Activated naive CD8-positive, alpha-beta T cell treated with anti-CD3 and anti-CD28 coated beads, Interleukin-2, amount 10 ng/mL, durations not matched to agents 7 days and 5 days (primary cell): Measurements from ENCODE around the gene RSPH1. TPM values are rescaled to one million over a fixed set of nuclear protein-coding genes. Genes with fewer than 3 reads are reported as not detected.

Experiments used
- ATAC-seq: fragments of 150-1000 bp; cut with Tn5 transposase; one replicate; pipeline ENCODE4 v1.10.0; 2021; ENCODE audit warnings: low read depth, moderate library complexity
- POLR2A ChIA-PET: fragments of 350-600 bp; sonication (Branson Sonifier 250); formaldehyde crosslinking; loops from one replicate; lab custom pipeline; 2021; ENCODE audit warnings: antibody characterized with exemption; lab: Charles Lee
- DNase-seq: peaks from one replicate; pipeline ENCODE4 v3.0.0; 2021
- H3K27ac Mint-ChIP-seq: one replicate; pipeline ENCODE4 v1.8.0; 2022; ENCODE audit warnings: mild to moderate bottlenecking, mixed read lengths
- H3K27me3 Mint-ChIP-seq: one replicate; pipeline ENCODE4 v1.8.0; 2022; ENCODE audit warnings: mild to moderate bottlenecking, moderate library complexity, mixed read lengths
- H3K36me3 Mint-ChIP-seq: one replicate; pipeline ENCODE4 v1.8.0; 2021; ENCODE audit warnings: mild to moderate bottlenecking, mixed read lengths
- H3K4me1 Mint-ChIP-seq: one replicate; pipeline ENCODE4 v1.8.0; 2021; ENCODE audit warnings: mixed read lengths
- H3K4me3 Mint-ChIP-seq: one replicate; pipeline ENCODE4 v1.8.0; 2022; ENCODE audit warnings: mild to moderate bottlenecking, moderate library complexity, mixed read lengths
- H3K9me3 Mint-ChIP-seq: one replicate; pipeline ENCODE4 v1.8.0; 2021; ENCODE audit warnings: mixed read lengths
- total RNA-seq, 2 experiments: library from RNA; stranded (reverse); gene quantifications; one replicate each; pipeline ENCODE4 v1.2.3, GENCODE V29; 2021

Gene RSPH1
- total RNA-seq, 2 experiments from 2014 or later, result not detected

DNA sequence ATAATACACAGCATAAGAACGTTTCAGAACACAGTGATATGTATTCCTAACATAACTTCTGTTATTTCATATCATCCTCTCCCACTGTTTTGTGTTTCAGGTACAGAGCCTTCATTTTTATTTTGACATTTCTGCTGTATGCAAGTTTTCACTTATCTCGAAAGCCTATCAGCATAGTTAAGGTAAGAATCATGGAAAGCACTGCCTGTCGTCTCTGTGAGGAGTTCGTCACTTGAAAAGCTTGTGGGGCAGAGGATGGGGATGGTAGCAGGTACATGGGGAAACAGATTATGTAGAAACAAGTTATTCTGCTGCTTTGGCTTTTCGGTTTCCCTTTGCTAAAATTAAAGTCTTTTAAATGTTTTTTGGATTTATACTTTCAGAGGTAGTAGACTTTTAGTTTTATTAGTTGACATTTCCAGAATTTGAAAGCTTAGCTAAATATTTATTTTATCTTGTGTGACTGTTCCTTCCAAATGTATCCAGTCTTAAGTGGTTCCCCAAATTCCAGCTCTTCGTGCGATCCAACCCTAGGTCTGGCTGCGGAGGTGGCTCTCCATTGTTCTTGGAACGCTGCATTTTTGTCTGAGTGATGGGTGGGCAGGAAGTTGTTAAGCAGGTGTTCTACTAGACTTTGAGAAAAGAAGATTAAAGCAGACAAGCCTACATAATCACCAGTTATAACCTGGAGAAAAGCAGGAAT lies 29.8 kb upstream of the RSPH1 start:
- no peaks in the 10 kb centered on the region for H3K27me3 Mint-ChIP-seq
- ATAC-seq (no peak), DNase-seq (no peak)
- H3K27ac Mint-ChIP-seq, result peak overlapping the region; percentile 56
- H3K4me1 Mint-ChIP-seq, result peaks cover 39% of the 10 kb centered on the region
- H3K36me3 Mint-ChIP-seq, result peaks cover 23% of the 10 kb centered on the region
- H3K4me3 Mint-ChIP-seq, result no peak overlapping the region
- no peaks in the 10 kb centered on the region for H3K9me3 Mint-ChIP-seq
- POLR2A ChIA-PET, result interaction anchor here (2.0 kb wide), 1 partner anchor 12 kb away, joined by 9 read pairs; the partner anchor contains the start of gene SLC37A1

- peaks cover 37% of the 10 kb centered on the region for H3K4me1 Mint-ChIP-seq
- POLR2A ChIA-PET, result interaction anchor here (2.0 kb wide), 1 partner anchor 11 kb away, joined by 9 read pairs; the partner anchor contains the start of gene SLC37A1
These were observed 29.1 kb upstream of the RSPH1 start for GRCh38 chr21:42525029-42525581.

DNA sequence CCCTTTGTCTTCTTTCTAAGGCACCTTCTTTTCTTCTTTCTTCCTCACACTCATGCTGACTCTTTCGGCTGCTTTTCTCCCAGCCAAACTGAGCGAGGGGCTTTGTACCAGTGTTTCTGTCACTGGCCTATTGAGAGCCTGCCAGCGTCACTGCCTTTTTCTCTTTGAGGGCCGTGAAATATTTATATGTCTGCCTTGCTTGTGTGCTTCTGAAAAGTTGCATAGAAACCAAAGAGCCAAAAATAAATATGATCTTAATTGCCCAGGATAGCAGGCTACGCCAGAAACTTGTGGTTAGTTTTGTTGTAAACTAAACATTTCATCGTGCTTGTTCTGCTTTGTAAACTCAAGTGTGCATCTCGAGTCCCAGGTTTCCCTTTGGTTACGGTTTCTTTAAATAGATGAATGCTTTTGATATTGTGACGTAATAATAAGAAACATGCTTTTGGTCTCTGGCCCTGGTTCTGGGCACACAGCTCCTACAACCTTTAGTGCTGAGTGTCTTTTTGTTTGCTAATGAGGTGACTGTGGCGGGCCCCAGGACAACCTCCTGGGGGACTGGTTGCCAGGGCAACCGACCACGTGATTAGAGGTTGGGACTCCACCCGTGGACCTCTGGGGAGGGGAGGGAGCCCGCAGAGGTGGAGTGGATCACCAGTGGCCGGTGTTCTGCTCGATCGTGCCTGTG lies 28.5 kb upstream of the RSPH1 start:
- peak; percentile 23 for ATAC-seq
- Mint-ChIP-seq H3K36me3 (peaks cover 21% of the 10 kb centered on the region), H3K4me3 (peak overlapping the region; percentile 62), H3K27ac (peak overlapping the region; percentile 81), H3K9me3 (no peaks in the 10 kb centered on the region), H3K27me3 (no peaks in the 10 kb centered on the region), H3K4me1 (peaks cover 35% of the 10 kb centered on the region)
- peak; percentile 69 for DNase-seq
- POLR2A ChIA-PET, result interaction anchor here (1.1 to 2.0 kb wide), 2 partner anchors 10 to 21 kb away, joined by 3 to 9 read pairs; partner anchors contain the start of gene SLC37A1

More at GRCh38 chr21:42525029-42525581, 29.1 kb upstream of the RSPH1 start:
- no peaks in the 10 kb centered on the region for H3K27me3 Mint-ChIP-seq
- no peak for DNase-seq
- H3K4me3 Mint-ChIP-seq, result peak overlapping the region; percentile 62
- H3K27ac Mint-ChIP-seq, result peak overlapping the region; percentile 81
- H3K9me3 Mint-ChIP-seq, result no peaks in the 10 kb centered on the region
- ATAC-seq, result no peak
- H3K36me3 Mint-ChIP-seq, result peaks cover 21% of the 10 kb centered on the region

DNA sequence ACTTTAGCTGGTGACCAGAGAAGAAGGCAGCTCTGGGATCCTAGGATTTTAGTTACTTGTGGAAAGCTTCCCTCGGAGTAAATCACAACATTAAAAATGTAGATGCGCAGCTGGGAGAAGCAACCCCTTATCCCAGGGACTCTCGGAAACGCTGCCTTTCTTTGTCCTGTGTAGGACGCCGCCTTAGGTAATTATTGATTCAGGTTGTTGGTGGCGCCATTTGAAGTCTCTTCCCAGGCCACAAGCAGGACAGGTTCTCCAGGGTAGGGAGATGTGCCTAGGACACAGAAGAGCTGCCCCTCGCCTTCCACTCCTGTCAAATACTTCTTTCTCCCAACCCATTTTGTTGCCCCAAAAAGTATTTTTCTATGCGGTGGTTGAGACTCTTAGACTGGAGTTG lies 27.9 kb upstream of the RSPH1 start:
- no peaks in the 10 kb centered on the region for H3K9me3 Mint-ChIP-seq
- H3K27ac Mint-ChIP-seq, result peak overlapping the region; percentile 81
- no peak for DNase-seq
- H3K4me3 Mint-ChIP-seq, result peak overlapping the region; percentile 62
- H3K4me1 Mint-ChIP-seq, result peaks cover 34% of the 10 kb centered on the region
- ATAC-seq, result no peak
- POLR2A ChIA-PET, result interaction anchor here (1.1 to 2.0 kb wide), 2 partner anchors 10 to 21 kb away, joined by 3 to 9 read pairs; partner anchors contain the start of gene SLC37A1
- H3K36me3 Mint-ChIP-seq, result peaks cover 25% of the 10 kb centered on the region
- H3K27me3 Mint-ChIP-seq, result no peaks in the 10 kb centered on the region

DNA sequence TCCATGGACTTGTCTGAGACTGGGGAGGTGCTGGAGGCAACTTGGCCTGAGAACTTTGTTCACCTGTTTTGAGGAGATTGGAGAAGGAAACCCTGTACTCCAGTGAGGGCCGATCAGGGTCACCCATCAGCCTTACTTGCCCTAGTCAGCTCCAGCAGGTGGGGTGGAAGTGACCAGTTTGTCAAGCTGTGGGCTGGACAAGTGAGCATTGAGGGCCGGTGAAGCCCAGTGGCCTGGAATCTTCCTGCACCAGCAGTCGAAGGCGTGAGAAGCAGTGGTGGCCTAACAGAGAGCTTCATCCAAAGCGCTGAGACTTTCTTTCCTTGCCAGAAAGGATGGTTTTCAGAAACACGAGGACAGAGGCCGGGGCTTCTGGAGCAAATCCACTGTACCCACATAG lies 27.2 kb upstream of the RSPH1 start:
- Mint-ChIP-seq H3K4me3 (no peak overlapping the region), H3K27me3 (no peaks in the 10 kb centered on the region), H3K9me3 (no peaks in the 10 kb centered on the region), H3K4me1 (peaks cover 36% of the 10 kb centered on the region), H3K27ac (no peak overlapping the region), H3K36me3 (peaks cover 30% of the 10 kb centered on the region)
- no peak for DNase-seq
- ATAC-seq, result no peak
- POLR2A ChIA-PET, result interaction anchor here (0.7 kb wide), 1 partner anchor 9 kb away, joined by 3 read pairs; no protein-coding TSS in a partner anchor

GRCh38 chr21:42522771-42523170 lies 26.7 kb upstream of the RSPH1 start:
- H3K4me3 Mint-ChIP-seq, result no peak overlapping the region
- ATAC-seq (no peak), DNase-seq (no peak)
- no peaks in the 10 kb centered on the region for H3K9me3 Mint-ChIP-seq
- no peak overlapping the region for H3K27ac Mint-ChIP-seq
- peaks cover 31% of the 10 kb centered on the region for H3K4me1 Mint-ChIP-seq
- POLR2A ChIA-PET, result interaction anchor here (0.7 kb wide), 1 partner anchor 8 kb away, joined by 3 read pairs; no protein-coding TSS in a partner anchor
- no peaks in the 10 kb centered on the region for H3K27me3 Mint-ChIP-seq
- peaks cover 34% of the 10 kb centered on the region for H3K36me3 Mint-ChIP-seq

- ATAC-seq (no peak), DNase-seq (no peak)
- Mint-ChIP-seq H3K36me3 (peaks cover 38% of the 10 kb centered on the region), H3K27ac (no peak overlapping the region), H3K4me3 (no peak overlapping the region), H3K4me1 (peaks cover 29% of the 10 kb centered on the region), H3K27me3 (no peaks in the 10 kb centered on the region), H3K9me3 (no peaks in the 10 kb centered on the region)
- POLR2A ChIA-PET, result no interaction called here
These were observed 26.2 kb upstream of the RSPH1 start for GRCh38 chr21:42522271-42522670.

GRCh38 chr21:42521805-42522204 lies 25.8 kb upstream of the RSPH1 start:
- POLR2A ChIA-PET, result no interaction called here
- Mint-ChIP-seq H3K27ac (peak overlapping the region; percentile 14), H3K36me3 (peaks cover 41% of the 10 kb centered on the region), H3K4me1 (peaks cover 30% of the 10 kb centered on the region), H3K4me3 (no peak overlapping the region), H3K27me3 (no peaks in the 10 kb centered on the region), H3K9me3 (no peaks in the 10 kb centered on the region)
- ATAC-seq (no peak), DNase-seq (no peak)

DNA sequence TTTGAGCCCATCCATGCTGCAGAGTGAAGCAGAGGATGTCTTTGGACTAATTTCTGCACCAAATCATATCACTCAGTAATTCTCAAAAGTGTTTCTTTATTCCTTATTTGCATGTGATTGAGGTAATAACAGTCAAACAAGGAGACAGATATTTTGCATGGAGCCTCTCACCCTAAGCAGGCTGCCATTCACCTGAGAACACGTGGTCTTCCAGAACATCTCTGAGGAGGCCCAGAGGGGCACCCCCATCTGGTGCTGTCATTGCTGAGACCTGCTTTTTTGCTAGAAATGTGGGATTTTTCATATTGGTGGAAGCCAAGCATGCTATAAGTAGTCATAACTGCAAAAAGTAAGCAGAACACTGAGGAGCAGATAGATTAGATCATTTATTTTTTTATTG lies 25.4 kb upstream of the RSPH1 start:
- Mint-ChIP-seq H3K4me1 (peaks cover 32% of the 10 kb centered on the region), H3K27ac (no peak overlapping the region), H3K4me3 (no peak overlapping the region), H3K27me3 (no peaks in the 10 kb centered on the region), H3K36me3 (peaks cover 41% of the 10 kb centered on the region), H3K9me3 (no peaks in the 10 kb centered on the region)
- ATAC-seq, result no peak
- POLR2A ChIA-PET, result no interaction called here
- DNase-seq, result no peak

GRCh38 chr21:42520628-42521253 lies 24.7 kb upstream of the RSPH1 start:
- no peak for ATAC-seq
- DNase-seq, result no peak
- Mint-ChIP-seq H3K27ac (no peak overlapping the region), H3K9me3 (no peaks in the 10 kb centered on the region), H3K4me3 (no peak overlapping the region), H3K4me1 (peaks cover 32% of the 10 kb centered on the region), H3K36me3 (peaks cover 38% of the 10 kb centered on the region), H3K27me3 (no peaks in the 10 kb centered on the region)
- POLR2A ChIA-PET, result no interaction called here

GRCh38 chr21:42518626-42519025 lies 22.6 kb upstream of the RSPH1 start:
- H3K36me3 Mint-ChIP-seq, result peaks cover 40% of the 10 kb centered on the region
- POLR2A ChIA-PET, result no interaction called here
- no peak overlapping the region for H3K27ac Mint-ChIP-seq
- H3K4me1 Mint-ChIP-seq, result peaks cover 29% of the 10 kb centered on the region
- ATAC-seq (no peak), DNase-seq (no peak)
- no peaks in the 10 kb centered on the region for H3K9me3 Mint-ChIP-seq
- no peaks in the 10 kb centered on the region for H3K27me3 Mint-ChIP-seq
- no peak overlapping the region for H3K4me3 Mint-ChIP-seq

GRCh38 chr21:42518215-42518614 lies 22.2 kb upstream of the RSPH1 start:
- Mint-ChIP-seq H3K27ac (no peak overlapping the region), H3K27me3 (no peaks in the 10 kb centered on the region), H3K9me3 (no peaks in the 10 kb centered on the region), H3K36me3 (peaks cover 40% of the 10 kb centered on the region), H3K4me1 (peaks cover 29% of the 10 kb centered on the region), H3K4me3 (no peak overlapping the region)
- DNase-seq (no peak), ATAC-seq (no peak)
- POLR2A ChIA-PET, result interaction anchor here (0.9 kb wide), 1 partner anchor 334 kb away, joined by 3 read pairs; no protein-coding TSS in a partner anchor
